NCI-H1436 (cell line): ENCODE measurements around the gene ITGA3.
"Not testable (repeated sequence)": the region's sequence is repeated elsewhere in the genome, so short reads cannot be mapped to it uniquely, and the experiment has no call there.

Experiments used
- DNase-seq: peaks from one replicate; lab custom pipeline; 2025; lab: John Stamatoyannopoulos, UW

Gene ITGA3

DNA sequence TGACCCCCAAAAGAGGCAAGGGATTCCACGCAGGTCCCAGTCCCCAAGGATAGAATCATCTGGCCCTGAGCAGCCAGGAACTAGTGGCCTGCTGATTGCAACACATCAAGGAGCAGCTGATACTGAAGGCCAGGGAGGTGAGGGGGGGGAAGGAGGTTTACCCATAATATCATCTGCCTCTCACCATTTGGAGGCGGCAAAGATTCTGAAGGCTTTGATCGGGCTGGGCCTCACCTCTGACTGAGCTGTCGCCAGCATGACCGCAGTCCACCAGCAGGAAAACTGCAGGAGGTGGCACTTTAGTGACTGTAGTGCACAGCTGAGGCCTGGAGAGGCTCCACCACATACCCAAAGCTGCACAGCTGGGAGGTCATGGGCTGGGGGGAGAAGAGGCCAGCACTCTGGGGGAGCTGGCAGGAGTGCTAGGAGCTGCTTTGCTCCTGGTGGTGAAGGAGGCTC, 20.5 kb upstream of the ITGA3 start:
- no peak for DNase-seq

GRCh38 chr17:50035945-50036344, 20.0 kb upstream of the ITGA3 start:
- no peak for DNase-seq

DNA sequence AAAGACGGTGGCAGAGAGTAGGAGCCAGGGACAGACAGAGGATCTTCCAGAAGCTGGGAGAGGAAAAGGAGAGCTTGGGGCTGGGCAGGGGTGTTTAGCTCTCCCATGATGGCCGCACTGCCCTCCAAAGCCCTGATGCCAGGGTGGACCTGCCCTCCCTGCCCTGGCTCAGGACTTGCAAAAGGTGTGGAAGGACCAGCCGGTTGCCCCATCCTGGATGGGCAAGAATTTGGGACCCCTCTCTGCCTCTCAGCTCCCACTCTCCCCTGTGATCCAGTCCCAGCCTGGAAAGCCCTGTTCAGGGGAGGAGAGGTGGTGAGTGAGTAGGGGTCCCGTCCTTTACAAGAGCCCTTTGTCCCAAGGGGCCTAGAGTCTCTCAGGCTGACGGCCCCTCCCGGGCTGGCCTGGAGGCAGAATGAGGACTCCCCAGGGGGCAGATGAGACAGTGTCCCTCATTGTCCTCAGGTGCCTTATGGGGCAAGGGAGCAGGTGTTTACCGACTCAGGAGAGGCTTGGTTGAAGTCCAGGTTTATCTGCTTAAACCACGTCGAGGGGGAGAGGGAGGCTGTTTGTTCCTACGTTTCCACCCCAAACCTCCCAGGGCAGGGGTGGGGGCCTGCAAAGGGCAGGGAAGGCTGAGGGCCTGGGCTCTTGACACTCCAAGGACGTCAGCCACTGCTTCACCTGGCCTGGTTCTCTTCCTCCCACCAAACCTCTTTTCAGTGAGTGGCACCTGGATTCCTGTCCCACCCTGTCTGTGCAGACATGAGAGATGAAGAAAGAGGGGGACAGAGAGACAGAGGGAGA, 19.3 kb upstream of the ITGA3 start:
- no peak for DNase-seq

DNA sequence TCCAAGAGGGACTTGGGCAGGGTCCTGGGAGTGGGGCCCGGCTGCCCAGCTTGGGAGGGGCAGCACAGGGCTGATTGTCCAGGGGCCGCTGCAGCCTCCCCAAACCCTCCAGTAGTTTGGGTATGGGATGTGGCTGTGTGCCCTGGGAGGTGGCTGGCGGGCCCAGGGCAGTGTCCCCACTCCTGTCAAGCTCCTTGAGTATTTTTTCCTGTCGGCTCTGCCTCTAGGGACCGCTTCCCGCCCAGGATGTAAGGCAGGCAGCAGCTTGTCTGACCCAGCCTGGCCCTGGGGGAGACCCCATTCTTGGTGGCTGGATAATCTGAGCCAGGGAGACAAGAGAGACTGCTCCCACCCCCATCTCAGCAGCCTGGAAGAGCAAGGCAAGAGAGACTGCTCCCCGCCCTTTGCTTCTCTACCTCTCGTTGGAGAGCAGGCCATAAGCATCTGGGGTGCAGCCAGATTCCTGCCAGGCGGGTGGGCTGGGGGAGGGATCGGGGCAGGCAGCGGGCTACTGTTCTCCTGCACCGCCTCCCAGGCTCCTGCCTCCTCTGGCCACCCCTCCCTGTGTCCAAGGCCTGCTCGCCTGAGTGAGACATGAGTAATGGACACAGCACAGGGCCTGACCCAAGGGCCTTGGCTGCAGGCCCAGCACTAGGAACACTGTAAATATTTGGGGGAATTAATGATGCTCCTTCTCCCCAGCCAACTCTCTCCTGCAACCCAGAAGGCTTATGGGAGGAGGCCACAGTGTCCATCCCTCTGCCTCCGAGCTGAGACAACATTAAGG, 18.4 kb upstream of the ITGA3 start:
- no peak for DNase-seq

- no peak for DNase-seq
These were observed 16.9 kb upstream of the ITGA3 start for GRCh38 chr17:50039058-50039457.

GRCh38 chr17:50040496-50040895, 15.4 kb upstream of the ITGA3 start:
- DNase-seq = not testable (repeated sequence)

GRCh38 chr17:50042211-50042610, 13.7 kb upstream of the ITGA3 start:
- no peak for DNase-seq

DNA sequence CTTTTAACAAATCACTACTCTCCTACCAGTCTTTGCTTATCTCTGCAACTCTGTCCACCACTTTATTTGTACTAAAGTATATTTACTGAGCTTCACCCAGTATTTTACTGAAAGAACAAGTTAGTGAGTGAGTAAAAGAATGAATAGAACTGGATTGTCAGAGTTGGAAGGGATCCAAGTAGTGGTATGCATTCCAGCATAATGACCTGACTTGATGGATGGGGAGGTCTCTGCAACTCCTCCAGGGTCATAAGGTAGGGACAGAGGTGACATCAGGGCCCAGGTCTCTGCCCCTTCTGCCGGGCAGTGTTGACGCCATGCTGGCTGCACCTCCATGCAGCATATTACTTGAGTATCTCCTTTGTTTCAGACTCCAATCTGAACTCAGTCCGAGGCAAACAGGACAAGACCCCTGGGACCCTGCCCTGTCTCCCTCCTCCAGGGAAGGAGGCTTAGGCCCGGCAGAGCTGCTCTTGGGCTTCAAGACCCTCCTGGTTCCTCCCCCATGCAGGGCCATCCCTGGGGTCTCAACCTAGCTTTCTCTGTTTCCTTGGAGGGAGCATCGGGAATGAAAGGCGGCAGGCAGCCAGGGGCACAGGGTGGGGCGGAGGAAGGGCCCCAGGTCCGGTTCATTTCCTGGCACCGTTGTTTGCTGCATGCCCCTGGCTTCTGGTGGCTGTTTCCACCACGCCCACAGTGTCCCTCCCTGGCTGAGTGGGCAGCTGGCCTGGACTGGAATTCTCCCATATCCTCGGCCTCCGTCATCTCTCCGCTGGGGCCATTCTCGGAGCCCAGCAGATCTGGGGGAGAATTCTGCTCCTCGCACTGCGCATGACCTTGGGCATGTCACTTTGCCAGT, 12.4 kb upstream of the ITGA3 start:
- no peak for DNase-seq

DNA sequence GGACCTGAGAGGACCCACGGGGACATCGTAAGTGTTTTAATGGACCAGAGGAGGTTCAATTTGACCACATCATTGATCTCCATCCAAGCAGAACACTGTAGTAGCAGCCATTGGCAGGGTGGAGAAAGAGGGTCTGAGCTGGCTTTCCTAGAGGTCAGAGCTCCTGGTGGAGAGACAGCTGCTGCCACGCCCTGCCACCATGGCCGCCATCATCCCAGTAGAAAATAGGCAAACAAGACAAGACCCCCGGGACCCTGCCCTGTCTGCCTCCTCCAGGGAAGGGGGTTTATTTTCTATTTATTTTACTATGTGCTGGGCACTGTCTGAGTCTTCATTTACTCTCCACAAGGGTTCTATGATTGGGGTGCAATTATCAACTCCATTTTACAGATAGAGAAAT, 11.4 kb upstream of the ITGA3 start:
- DNase-seq = no peak

GRCh38 chr17:50045154-50045553, 10.8 kb upstream of the ITGA3 start:
- no peak for DNase-seq

DNA sequence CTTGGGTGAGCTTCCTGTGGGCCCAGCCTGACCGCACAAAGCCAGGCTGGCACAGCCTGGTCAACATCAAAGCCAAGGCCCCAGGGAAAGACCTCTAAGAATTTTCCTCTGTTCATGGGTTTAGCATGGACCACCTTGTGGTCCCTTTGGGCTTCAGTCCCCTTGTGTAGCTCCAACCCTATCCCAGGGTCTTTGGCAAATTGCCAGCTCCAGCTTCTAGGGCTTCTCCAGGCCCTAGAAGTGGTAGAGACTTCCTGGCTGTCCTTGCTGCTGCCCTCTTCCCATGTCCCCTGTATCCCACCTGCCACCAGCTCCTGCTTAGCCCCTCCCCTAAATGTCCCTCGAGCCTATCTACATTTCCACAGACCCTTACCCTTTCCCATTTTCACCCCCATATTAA, 9.7 kb upstream of the ITGA3 start:
- DNase-seq = no peak

DNA sequence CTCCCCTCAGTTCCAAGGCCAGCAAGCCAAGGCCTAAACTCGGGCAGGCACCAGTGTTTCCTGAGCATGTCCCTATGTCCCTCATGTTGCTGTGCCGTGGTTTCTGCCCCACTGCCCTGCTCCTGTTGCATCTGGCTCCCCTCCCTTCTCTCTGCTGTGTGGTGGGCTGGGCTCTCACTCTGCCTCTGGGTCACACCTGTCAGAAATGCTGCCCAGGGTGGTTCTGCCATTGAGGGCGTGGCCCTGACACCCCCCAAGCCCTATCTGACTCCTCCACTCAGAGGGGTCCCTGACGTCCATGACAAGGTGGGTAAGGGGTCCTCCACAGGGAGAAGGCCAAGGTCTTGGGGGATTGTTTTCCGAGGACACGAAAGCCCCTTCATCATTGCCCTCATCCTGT, 9.2 kb upstream of the ITGA3 start:
- no peak for DNase-seq

- DNase-seq = no peak
These were observed 8.8 kb upstream of the ITGA3 start for GRCh38 chr17:50047083-50047482.

- DNase-seq = no peak
These were observed 8.3 kb upstream of the ITGA3 start for GRCh38 chr17:50047488-50048126.

- DNase-seq = no peak
These were observed 7.7 kb upstream of the ITGA3 start for GRCh38 chr17:50048146-50048720.

GRCh38 chr17:50048988-50049387, 6.9 kb upstream of the ITGA3 start:
- no peak for DNase-seq

DNA sequence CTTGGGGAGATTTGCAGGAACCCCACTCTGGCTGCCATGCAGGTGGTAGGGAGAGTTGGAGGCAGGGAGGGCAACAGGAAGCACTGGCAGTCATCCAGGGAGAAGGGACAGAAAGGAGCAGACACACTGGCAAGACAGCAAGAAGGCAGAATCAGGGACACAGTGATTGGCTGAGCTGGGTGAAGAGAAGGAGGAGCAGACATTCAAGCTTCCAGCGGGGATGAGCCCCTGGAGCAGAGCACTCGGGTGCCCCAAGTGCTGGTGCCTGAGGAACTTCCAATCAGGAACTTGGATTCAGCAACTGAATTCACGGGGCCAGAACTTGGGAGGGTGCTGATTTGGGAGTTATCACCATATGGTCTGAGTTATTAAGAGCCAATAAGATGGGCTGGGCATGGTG, 6.3 kb upstream of the ITGA3 start:
- no peak for DNase-seq

- DNase-seq = no peak
These were observed 5.4 kb upstream of the ITGA3 start for GRCh38 chr17:50050431-50051032.

- DNase-seq = no peak
These were observed 4.8 kb upstream of the ITGA3 start for GRCh38 chr17:50051082-50051576.

DNA sequence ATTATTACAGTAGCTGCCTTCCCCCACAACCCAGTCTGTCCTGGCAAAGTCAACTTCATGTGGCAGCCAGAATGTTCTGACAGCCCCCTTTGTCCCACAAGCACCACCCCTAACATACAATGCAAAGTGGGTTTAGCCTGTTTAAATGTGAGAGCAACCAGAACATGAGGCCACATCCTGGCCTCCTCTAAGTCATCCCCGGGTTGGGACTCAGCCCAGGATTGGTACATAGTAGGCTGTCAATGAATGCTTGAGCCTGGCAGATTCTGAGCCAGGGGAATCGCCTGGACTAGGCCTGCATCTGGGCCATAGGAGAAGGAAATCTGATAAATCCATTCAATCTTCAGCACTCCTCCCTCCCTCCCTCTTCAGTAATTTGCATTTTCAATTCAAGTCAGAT, 4.3 kb upstream of the ITGA3 start:
- no peak for DNase-seq

DNA sequence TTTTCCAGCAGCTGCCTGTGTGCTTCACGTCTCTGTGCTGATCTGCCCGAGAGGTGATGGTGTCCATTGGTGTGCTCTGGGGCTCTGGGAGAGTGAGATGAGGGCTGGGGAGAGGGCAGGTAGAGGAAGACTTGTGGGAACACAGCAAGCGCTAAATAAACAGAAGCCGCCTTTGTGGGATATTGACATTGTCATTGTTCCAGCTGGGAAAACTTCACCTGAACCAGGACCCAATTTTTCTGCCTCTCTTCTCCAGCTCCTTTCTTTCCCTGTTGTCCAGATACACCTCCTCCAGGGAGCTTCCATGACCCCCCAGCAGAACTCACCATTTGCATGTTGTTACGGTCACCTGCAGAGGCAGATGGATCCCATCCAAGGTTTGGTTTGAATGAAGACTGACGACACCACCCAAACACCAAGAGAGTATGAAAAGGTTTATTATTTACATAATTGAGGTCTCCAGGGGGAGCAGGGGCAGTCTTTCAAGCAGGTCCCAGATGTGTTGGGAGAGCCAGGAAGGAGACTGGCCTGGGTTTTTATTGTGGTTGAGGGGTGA, 3.6 kb upstream of the ITGA3 start:
- DNase-seq = peak; percentile 80
